AG04450 (cell line): ENCODE measurements around the gene SEMA4G. TPM values are rescaled to one million over a fixed set of nuclear protein-coding genes. Genes with fewer than 3 reads are reported as not detected.

Experiments used
- CTCF ChIA-PET: fragments of 300-600, 350-600 bp; formaldehyde crosslinking; extraction: SDS; loops from one replicate; lab custom pipeline; 2022; ENCODE audit warnings: antibody characterized with exemption, inconsistent platforms; lab: Charles Lee
- POLR2A ChIA-PET: fragments of 350-600 bp; formaldehyde crosslinking; extraction: SDS; loops from one replicate; lab custom pipeline; 2021; ENCODE audit warnings: antibody characterized with exemption, inconsistent platforms; lab: Yijun Ruan, JAX
- DNase-seq: peaks from one replicate; pipeline ENCODE4 v3.0.0-alpha.2; 2011; ENCODE audit warnings: low read depth, low spot score
- H3K27ac ChIP-seq: one replicate; pipeline ENCODE4 v1.5.1; 2012; ENCODE audit warnings: low read depth, low read length, control low read depth
- H3K27me3 ChIP-seq: one replicate; pipeline ENCODE4 v1.6.0; 2012; ENCODE audit warnings: low read length; ENCODE audit not compliant: control insufficient read depth, insufficient read depth
- H3K4me3 ChIP-seq: 2 replicates; pipeline ENCODE4 v1.5.1; 2011; ENCODE audit warnings: mild to moderate bottlenecking, low read depth, low read length, control low read depth
- H3K9me3 ChIP-seq: 2 replicates; pipeline ENCODE4 v1.5.1; 2012; ENCODE audit warnings: low read length; ENCODE audit not compliant: control insufficient read depth, insufficient read depth
- polyA minus RNA-seq: library from RNA; depleted of rRNA, polyadenylated mRNA; stranded (reverse); fragments of >200 nt; gene quantifications from 2 replicates; pipeline ENCODE4 v1.2.3, GENCODE V29; 2011; rRNA and poly(A)+ RNA removed
- polyA plus RNA-seq: library from polyadenylated mRNA; depleted of rRNA; stranded (reverse); fragments of >200 nt; gene quantifications from 2 replicates; pipeline ENCODE4 v1.2.3, GENCODE V29; 2011; rRNA removed
- TF ChIP-seq, protein P1 (sequence below): IDR thresholded peaks from 2 replicates; pipeline ENCODE4 v1.5.1; 2011; ENCODE audit warnings: low read depth, low read length, control low read depth, inconsistent platforms

SEMA4G gene, protein sequence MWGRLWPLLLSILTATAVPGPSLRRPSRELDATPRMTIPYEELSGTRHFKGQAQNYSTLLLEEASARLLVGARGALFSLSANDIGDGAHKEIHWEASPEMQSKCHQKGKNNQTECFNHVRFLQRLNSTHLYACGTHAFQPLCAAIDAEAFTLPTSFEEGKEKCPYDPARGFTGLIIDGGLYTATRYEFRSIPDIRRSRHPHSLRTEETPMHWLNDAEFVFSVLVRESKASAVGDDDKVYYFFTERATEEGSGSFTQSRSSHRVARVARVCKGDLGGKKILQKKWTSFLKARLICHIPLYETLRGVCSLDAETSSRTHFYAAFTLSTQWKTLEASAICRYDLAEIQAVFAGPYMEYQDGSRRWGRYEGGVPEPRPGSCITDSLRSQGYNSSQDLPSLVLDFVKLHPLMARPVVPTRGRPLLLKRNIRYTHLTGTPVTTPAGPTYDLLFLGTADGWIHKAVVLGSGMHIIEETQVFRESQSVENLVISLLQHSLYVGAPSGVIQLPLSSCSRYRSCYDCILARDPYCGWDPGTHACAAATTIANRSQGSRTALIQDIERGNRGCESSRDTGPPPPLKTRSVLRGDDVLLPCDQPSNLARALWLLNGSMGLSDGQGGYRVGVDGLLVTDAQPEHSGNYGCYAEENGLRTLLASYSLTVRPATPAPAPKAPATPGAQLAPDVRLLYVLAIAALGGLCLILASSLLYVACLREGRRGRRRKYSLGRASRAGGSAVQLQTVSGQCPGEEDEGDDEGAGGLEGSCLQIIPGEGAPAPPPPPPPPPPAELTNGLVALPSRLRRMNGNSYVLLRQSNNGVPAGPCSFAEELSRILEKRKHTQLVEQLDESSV
- 10.5 and 14.4 TPM in 2 replicates for polyA plus RNA-seq
- polyA minus RNA-seq, result 13.0 and 17.4 TPM in 2 replicates

DNA sequence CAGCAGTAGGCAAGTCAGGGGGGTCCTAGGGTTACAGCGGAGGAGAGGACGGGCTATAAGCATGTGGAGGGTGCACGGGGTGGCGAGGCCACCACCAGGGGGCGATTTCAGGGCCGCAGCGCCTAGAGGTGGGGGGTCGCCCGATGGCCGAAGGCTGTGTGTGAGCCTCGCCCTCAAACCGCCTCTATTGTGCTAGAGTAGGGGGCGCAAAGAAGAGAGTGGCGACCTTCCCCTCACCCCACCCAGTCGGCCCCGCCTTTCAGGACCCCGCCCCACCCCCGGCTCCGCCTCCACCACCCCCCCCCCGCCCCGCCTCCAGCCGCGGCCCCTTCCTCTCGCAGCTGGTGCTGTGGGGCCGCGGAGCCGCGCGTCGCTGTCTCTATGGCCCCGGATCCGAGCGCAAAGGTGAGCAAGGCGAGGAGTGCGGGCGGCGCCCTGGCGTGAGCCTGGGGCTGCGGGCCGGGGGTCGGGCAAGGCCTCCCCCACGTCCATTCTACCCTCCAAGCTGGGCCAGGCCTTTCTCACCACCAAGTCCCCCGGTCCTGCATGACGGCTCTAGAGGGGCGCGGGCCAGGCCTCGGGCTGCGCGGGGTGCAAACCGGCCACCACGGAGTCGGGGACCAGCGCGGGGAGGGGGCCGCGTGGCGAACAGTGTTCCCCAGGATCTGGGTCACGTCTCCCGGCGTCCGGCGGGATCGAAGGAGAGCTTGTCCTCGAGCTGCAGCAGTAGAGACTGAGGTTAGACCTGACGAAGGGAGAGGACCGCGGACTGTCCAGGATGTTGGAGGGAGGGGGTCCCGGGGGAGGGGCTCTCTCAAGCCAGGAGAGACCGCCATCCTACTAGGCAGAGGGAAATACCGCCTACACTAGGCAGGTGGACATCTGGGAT, at the start of gene SEMA4G:
TSS of gene SEMA4G (plus strand) at position 318 of the 889 bp plus-strand sequence. CDS start 3,409 bp downstream, outside the sequence.
- TF ChIP-seq, protein P1, sequence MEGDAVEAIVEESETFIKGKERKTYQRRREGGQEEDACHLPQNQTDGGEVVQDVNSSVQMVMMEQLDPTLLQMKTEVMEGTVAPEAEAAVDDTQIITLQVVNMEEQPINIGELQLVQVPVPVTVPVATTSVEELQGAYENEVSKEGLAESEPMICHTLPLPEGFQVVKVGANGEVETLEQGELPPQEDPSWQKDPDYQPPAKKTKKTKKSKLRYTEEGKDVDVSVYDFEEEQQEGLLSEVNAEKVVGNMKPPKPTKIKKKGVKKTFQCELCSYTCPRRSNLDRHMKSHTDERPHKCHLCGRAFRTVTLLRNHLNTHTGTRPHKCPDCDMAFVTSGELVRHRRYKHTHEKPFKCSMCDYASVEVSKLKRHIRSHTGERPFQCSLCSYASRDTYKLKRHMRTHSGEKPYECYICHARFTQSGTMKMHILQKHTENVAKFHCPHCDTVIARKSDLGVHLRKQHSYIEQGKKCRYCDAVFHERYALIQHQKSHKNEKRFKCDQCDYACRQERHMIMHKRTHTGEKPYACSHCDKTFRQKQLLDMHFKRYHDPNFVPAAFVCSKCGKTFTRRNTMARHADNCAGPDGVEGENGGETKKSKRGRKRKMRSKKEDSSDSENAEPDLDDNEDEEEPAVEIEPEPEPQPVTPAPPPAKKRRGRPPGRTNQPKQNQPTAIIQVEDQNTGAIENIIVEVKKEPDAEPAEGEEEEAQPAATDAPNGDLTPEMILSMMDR, result peak; percentile 78
- Histone ChIP-seq H3K9me3 (no peaks in the 10 kb centered on the region), H3K27me3 (no peaks in the 10 kb centered on the region), H3K27ac (peak within 1 kb of the TSS; percentile 21), H3K4me3 (peak within 1 kb of the TSS; percentile 67)
- POLR2A ChIA-PET, result no interaction called here
- DNase-seq, result no peak
- CTCF ChIA-PET, result interaction anchor here (0.6 to 2.5 kb wide), 17 partner anchors 11 to 320 kb away, joined by 3 to 10 read pairs (median 4); partner anchors contain the start of genes MRPL43, PDZD7, SFXN3 and TWNK

DNA sequence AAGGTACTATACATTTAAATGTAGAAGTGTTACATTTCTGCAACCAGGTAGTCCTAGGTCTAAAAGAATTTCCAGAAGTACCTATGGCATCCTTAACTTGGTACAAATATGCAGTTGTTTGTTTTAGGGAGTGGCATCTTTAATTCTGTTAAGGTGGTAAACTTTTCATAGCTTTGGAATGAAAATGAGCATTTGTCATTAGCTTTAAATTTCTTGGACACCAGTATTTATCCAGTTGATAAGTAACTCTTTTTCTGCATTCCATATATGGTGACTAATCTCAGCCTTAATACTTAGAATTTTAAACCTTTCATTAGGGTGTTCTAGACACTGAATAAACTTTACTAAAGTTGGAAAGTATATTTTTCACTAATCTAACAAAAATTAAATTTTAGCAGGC, 45.7 kb upstream of the SEMA4G start:
- ChIA-PET POLR2A (no interaction called here), CTCF (interaction anchor here (1.1 to 1.3 kb wide), 2 partner anchors 11 to 46 kb away, joined by 3 to 4 read pairs; no protein-coding TSS in a partner anchor)
- H3K27me3 ChIP-seq, result no peaks in the 10 kb centered on the region
- no peaks in the 10 kb centered on the region for H3K9me3 ChIP-seq
- H3K4me3 ChIP-seq, result no peak overlapping the region
- TF ChIP-seq, protein P1, result no peak
- no peak overlapping the region for H3K27ac ChIP-seq
- DNase-seq, result no peak

DNA sequence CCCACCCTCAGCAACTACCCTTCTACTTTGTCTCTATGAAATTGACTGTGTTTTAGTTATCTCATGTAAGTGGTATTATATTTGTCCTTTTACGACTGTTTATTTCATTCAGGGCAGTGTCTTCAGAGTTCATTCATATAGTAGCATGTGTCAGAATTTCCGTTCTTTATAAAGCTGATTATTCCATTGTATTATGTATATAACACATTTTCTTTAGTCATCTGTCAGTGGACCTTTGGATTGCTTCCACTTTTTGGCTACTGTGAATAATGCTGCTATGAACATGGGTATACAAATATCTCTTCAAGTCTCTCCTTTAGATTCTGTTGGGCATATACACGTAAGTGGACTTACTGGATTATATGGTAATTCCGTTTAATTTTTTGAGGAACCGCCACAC, 42.0 kb upstream of the SEMA4G start:
- ChIA-PET POLR2A (no interaction called here), CTCF (interaction anchor here (1.4 kb wide), 1 partner anchor 42 kb away, joined by 3 read pairs; the partner anchor contains the start of gene SEMA4G)
- no peak for DNase-seq
- TF ChIP-seq, protein P1, result no peak
- Histone ChIP-seq H3K9me3 (no peaks in the 10 kb centered on the region), H3K27me3 (no peaks in the 10 kb centered on the region), H3K4me3 (no peak overlapping the region), H3K27ac (no peak overlapping the region)

DNA sequence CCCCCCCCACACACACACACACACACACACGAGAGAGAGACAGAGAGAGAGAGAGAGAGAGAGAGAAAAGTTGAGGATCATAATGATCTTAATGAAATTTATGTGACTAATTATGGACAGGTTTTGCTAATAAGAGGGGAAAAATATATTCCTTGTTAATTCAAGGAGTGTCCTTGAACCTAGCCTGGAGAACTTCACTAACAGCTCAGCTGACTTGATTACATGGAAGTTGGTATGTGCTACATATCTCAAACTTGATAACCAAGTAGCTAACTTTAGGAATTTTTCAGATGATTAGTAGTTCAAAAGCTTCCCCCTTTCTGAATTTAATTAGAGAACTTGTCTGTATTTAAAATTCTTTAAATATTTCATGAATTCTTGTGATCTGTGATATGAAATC, 41.3 kb upstream of the SEMA4G start:
- CTCF ChIA-PET, result no interaction called here
- Histone ChIP-seq H3K27me3 (no peaks in the 10 kb centered on the region), H3K4me3 (no peak overlapping the region), H3K9me3 (no peaks in the 10 kb centered on the region), H3K27ac (no peak overlapping the region)
- POLR2A ChIA-PET, result interaction anchor here (1.1 kb wide), 1 partner anchor 15 kb away, joined by 6 read pairs; the partner anchor contains the start of gene SLF2
- TF ChIP-seq, protein P1, result no peak
- no peak for DNase-seq
